Bronchial epithelial cell (primary cell): ENCODE data around the gene NGB. TPM values are rescaled to one million over a fixed set of nuclear protein-coding genes. Genes with fewer than 3 reads are reported as not detected.

Experiments used
- DNase-seq: peaks from one replicate; pipeline ENCODE4 v3.0.0-alpha.2; 2010; ENCODE audit warnings: low read depth
- FAIRE-seq: peaks from 2 replicates; lab custom pipeline; 2011; peaks lifted over from hg19 to GRCh38; lab: Jason Lieb, UNC
- H3K27me3 ChIP-seq: 2 replicates; pipeline ENCODE4 v1.5.1; 2011; ENCODE audit warnings: low read length; ENCODE audit not compliant: control insufficient read depth, insufficient read depth
- H3K36me3 ChIP-seq: 2 replicates; pipeline ENCODE4 v1.5.1; 2011; ENCODE audit warnings: low read length; ENCODE audit not compliant: control insufficient read depth, insufficient read depth
- H3K4me3 ChIP-seq: 2 replicates; pipeline ENCODE4 v1.5.1; 2011; ENCODE audit warnings: mild to moderate bottlenecking, low read depth, low read length, control low read depth
- total RNA-seq: library from RNA; depleted of rRNA; stranded (reverse); fragments of >200 nt; gene quantifications from 2 replicates; pipeline ENCODE4 v1.2.1, GENCODE V29; 2014
- TF ChIP-seq, protein P1 (sequence below): IDR thresholded peaks from 2 replicates; pipeline ENCODE4 v1.5.1; 2011; ENCODE audit warnings: mild to moderate bottlenecking, moderate library complexity, low read length, control low read depth, inconsistent platforms; ENCODE audit not compliant: insufficient read depth, severe bottlenecking

The NGB gene
- total RNA-seq, 1 donor from 2014 or later: 0.26 TPM

DNA sequence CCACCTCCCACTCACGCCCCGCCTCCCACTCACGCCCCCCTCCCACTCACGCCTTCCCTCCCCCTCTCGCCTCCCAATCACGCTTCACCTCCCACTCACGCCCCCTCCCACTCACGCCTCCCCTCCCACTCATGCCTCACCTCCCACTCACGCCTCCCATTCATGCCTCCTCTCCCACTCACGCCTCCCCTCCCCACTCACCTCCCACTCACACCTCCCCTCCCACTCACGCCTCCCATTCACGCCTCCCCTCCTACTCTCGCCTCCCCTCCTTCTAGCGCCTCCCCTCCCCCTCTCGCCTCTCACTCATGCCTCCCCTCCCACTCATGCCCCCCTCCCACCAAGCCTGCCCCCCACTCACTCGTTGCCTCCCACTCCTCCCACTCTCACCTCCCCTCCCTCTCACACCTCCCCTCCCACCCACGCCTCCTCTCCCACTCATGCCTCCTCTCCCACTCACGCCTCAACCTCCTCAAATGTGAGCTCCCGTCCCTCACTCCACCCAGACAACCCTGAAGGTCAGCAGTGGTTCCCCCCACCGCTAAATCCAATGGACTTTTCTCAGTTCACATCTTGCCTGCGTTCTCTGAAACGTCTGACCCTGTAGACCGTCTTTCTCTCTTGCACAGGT, 49.6 kb downstream of the NGB start:
- peaks cover 2% of the 10 kb centered on the region for H3K27me3 ChIP-seq
- TF ChIP-seq, protein P1, sequence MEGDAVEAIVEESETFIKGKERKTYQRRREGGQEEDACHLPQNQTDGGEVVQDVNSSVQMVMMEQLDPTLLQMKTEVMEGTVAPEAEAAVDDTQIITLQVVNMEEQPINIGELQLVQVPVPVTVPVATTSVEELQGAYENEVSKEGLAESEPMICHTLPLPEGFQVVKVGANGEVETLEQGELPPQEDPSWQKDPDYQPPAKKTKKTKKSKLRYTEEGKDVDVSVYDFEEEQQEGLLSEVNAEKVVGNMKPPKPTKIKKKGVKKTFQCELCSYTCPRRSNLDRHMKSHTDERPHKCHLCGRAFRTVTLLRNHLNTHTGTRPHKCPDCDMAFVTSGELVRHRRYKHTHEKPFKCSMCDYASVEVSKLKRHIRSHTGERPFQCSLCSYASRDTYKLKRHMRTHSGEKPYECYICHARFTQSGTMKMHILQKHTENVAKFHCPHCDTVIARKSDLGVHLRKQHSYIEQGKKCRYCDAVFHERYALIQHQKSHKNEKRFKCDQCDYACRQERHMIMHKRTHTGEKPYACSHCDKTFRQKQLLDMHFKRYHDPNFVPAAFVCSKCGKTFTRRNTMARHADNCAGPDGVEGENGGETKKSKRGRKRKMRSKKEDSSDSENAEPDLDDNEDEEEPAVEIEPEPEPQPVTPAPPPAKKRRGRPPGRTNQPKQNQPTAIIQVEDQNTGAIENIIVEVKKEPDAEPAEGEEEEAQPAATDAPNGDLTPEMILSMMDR: no peak
- no peaks in the 10 kb centered on the region for H3K36me3 ChIP-seq
- FAIRE-seq: no peak
- no peak for DNase-seq
- no peak overlapping the region for H3K4me3 ChIP-seq

DNA sequence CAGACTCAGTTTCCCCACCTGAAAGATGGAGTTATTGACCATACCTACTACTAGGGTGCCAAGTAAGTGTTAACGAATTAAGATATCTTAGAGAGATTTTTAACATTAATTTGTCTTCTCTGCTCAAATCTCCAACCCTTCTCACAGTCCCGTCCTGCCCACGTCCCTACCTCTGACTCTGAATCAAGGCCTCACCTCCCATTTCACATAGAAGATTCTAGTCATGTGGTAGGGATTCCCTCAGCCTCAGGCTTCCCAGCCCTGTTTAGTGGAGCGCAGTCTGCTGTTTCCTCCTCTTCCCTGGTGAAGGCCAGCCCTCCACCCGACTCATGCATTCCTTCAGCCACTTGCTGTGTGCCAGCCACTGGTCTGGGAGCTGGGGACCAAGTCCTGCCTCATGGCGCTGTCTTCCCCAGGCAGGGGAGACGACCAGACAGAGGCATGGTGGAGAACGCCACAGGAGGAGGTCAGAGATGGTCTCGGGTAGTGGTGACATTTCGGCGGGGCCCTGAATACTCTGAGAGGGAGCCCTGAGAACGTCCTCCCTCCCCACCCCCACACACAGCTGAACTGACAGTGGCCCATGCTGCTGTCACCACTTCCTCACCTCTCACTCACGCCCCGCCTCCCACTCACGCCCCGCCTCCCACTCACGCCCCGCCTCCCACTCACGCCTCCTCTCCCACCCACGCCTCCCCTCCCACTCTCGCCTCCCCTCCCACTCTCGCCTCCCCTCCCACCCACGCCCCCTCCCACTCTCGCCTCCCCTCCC, 50.6 kb downstream of the NGB start:
- Histone ChIP-seq H3K4me3 (no peak overlapping the region), H3K27me3 (peaks cover 4% of the 10 kb centered on the region), H3K36me3 (no peaks in the 10 kb centered on the region)
- TF ChIP-seq, protein P1: no peak
- DNase-seq: no peak
- peak; percentile 62 for FAIRE-seq

DNA sequence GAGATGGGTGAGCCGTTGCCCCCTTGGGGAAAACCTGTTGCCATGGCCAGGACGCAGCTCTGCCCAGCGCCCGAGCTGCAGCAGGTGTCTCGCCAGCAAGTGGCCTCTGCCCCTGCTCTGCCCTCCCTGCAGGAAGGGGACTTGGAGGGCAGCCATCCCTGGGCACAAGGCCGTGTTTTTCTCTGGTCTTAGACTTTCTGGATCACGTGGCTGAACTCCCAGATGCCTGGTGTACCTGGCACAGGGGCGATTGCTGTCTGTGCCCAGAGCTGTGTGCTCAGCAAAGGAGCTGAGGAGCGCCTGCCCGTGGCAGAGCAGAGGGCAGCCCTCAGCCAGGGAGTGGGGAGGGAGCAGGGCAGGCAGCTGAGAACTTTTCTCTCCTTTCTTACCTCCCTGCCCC, 51.4 kb downstream of the NGB start:
- Histone ChIP-seq H3K4me3 (no peak overlapping the region), H3K36me3 (no peaks in the 10 kb centered on the region), H3K27me3 (peaks cover 4% of the 10 kb centered on the region)
- DNase-seq (no peak), FAIRE-seq (no peak)
- TF ChIP-seq, protein P1: no peak

DNA sequence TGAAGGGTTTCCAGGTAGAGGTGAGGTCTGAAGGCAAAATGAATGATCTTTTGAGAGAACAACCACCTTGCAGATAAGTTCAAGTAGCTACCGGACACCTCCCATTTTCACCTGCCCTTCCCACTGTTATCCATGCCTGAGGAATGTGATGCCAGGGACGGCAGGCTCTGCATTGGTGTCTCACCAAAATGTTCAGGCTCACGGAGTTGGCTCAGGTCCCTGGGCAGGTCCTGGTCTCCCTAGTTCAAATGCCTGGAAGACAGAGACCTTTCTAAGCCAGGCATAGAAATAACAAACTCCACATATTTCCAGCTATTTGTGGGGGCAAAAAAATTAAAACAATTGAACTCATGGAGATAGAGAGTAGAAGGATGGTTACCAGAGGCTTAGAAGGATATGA, 53.5 kb downstream of the NGB start:
- Histone ChIP-seq H3K27me3 (peaks cover 4% of the 10 kb centered on the region), H3K4me3 (no peak overlapping the region), H3K36me3 (no peaks in the 10 kb centered on the region)
- no peak for FAIRE-seq
- TF ChIP-seq, protein P1: no peak
- DNase-seq: no peak

Other genes with a start within 250 kb of the NGB start
- 12.0 and 12.1 TPM in 2 replicates for gene IRF2BPL, start 242.5 kb downstream of the NGB start, total RNA-seq
- gene CIPC, start 172.9 kb downstream of the NGB start, total RNA-seq: 9.7 and 14.5 TPM in 2 replicates
- gene ZDHHC22, start 129.4 kb downstream of the NGB start, total RNA-seq: not detected in 2 replicates
- 0.79 and 4.5 TPM in 2 replicates for gene TMEM63C, start 89.4 kb downstream of the NGB start, total RNA-seq
- gene POMT2, start 49.7 kb upstream of the NGB start, total RNA-seq: 5.8 and 7.8 TPM in 2 replicates
- gene GSTZ1, start 49.8 kb upstream of the NGB start, total RNA-seq: 55.6 and 66.1 TPM in 2 replicates
- 6.8 and 8.2 TPM in 2 replicates for gene TMED8, start 105.9 kb upstream of the NGB start, total RNA-seq
- gene SAMD15, start 106.2 kb upstream of the NGB start, total RNA-seq: under 0.01 and 0.26 TPM in 2 replicates
- 0.26 and 0.51 TPM in 2 replicates for gene NOXRED1, start 152.3 kb upstream of the NGB start, total RNA-seq
- 20.0 and 20.9 TPM in 2 replicates for gene VIPAS39, start 186.4 kb upstream of the NGB start, total RNA-seq
- 137 and 179 TPM in 2 replicates for gene AHSA1, start 186.9 kb upstream of the NGB start, total RNA-seq
- not detected in 2 replicates for gene ISM2, start 227.6 kb upstream of the NGB start, total RNA-seq